ENCODE data around the gene PITPNM3. TPM values are rescaled to one million over a fixed set of nuclear protein-coding genes. Genes with fewer than 3 reads are reported as not detected.

PITPNM3 gene
- total RNA-seq, 4 donors from 2014 or later: 0.13 to 0.87 (median 0.41) TPM

GRCh38 chr17:6569370-6570285 is 13.3 kb upstream of the PITPNM3 start:
- no peaks in the 10 kb centered on the region for H3K4me1 ChIP-seq
- ATAC-seq (no peak), DNase-seq (no peak)
- intact Hi-C loops (cut with DNase I; ENCODE audit: low total_unique reads) (no loop called here), in situ Hi-C loops (cut with MboI; ENCODE audit: low sequenced_read_pairs in 4 of 4) (no loop called here)
- no peak overlapping the region for H3K27ac ChIP-seq
- peaks cover 0 to 16% (median 4%) of the 10 kb centered on the region in 3 donors for H3K27me3 ChIP-seq
- no peaks in the 10 kb centered on the region for H3K36me3 ChIP-seq
- no peak overlapping the region for H3K4me3 ChIP-seq
- H3K9me3 ChIP-seq: no peaks in the 10 kb centered on the region
- TF ChIP-seq CTCF (IDR thresholded peaks at IDR 0.05 in 4 of 5, conservative IDR thresholded peaks at IDR 0.05 in 1 of 5) (no peak), POLR2A (IDR thresholded peaks at IDR 0.05) (no peak)

- no peaks in the 10 kb centered on the region for H3K36me3 ChIP-seq
- ATAC-seq (no peak), DNase-seq (no peak)
- peaks cover 0 to 16% (median 4%) of the 10 kb centered on the region in 3 donors for H3K27me3 ChIP-seq
- in situ Hi-C loops (cut with MboI; ENCODE audit: low sequenced_read_pairs in 4 of 4) (no loop called here), intact Hi-C loops (cut with DNase I; ENCODE audit: low total_unique reads) (no loop called here)
- no peak overlapping the region for H3K4me3 ChIP-seq
- H3K27ac ChIP-seq: no peak overlapping the region
- TF ChIP-seq CTCF (IDR thresholded peaks at IDR 0.05 in 4 of 5, conservative IDR thresholded peaks at IDR 0.05 in 1 of 5) (no peak), POLR2A (IDR thresholded peaks at IDR 0.05) (no peak)
- no peaks in the 10 kb centered on the region for H3K9me3 ChIP-seq
- H3K4me1 ChIP-seq: no peaks in the 10 kb centered on the region
Observed at GRCh38 chr17:6568184-6568758, 11.9 kb upstream of the PITPNM3 start.

GRCh38 chr17:6567528-6568183 is 11.3 kb upstream of the PITPNM3 start:
- Histone ChIP-seq H3K27me3 (peaks cover 0 to 16% (median 4%) of the 10 kb centered on the region in 3 donors), H3K27ac (no peak overlapping the region), H3K9me3 (no peaks in the 10 kb centered on the region), H3K36me3 (no peaks in the 10 kb centered on the region), H3K4me1 (no peaks in the 10 kb centered on the region), H3K4me3 (no peak overlapping the region)
- DNase-seq (no peak), ATAC-seq (no peak)
- intact Hi-C loops (cut with DNase I; ENCODE audit: low total_unique reads) (no loop called here), in situ Hi-C loops (cut with MboI; ENCODE audit: low sequenced_read_pairs in 4 of 4) (no loop called here)
- TF ChIP-seq POLR2A (IDR thresholded peaks at IDR 0.05) (no peak), CTCF (IDR thresholded peaks at IDR 0.05 in 4 of 5, conservative IDR thresholded peaks at IDR 0.05 in 1 of 5) (no peak)

GRCh38 chr17:6561446-6561845 is 5.1 kb upstream of the PITPNM3 start:
- intact Hi-C loops (cut with DNase I; ENCODE audit: low total_unique reads): no loop called here
- Histone ChIP-seq H3K36me3 (no peaks in the 10 kb centered on the region), H3K4me1 (no peaks in the 10 kb centered on the region), H3K9me3 (no peaks in the 10 kb centered on the region), H3K4me3 (no peak overlapping the region), H3K27ac (no peak overlapping the region), H3K27me3 (peaks cover 0 to 15% (median 0%) of the 10 kb centered on the region in 3 donors)
- ATAC-seq: no peak
- in situ Hi-C loops (cut with MboI; ENCODE audit: low sequenced_read_pairs in 4 of 4): no loop called here
- no peak for DNase-seq
- TF ChIP-seq POLR2A (IDR thresholded peaks at IDR 0.05) (no peak), CTCF (IDR thresholded peaks at IDR 0.05 in 4 of 5, conservative IDR thresholded peaks at IDR 0.05 in 1 of 5) (no peak)
